ENCODE measurements around the gene PPIA.
"Not testable (repeated sequence)": the region's sequence is repeated elsewhere in the genome, so short reads cannot be mapped to it uniquely, and the experiment has no call there.

Gene PPIA

DNA sequence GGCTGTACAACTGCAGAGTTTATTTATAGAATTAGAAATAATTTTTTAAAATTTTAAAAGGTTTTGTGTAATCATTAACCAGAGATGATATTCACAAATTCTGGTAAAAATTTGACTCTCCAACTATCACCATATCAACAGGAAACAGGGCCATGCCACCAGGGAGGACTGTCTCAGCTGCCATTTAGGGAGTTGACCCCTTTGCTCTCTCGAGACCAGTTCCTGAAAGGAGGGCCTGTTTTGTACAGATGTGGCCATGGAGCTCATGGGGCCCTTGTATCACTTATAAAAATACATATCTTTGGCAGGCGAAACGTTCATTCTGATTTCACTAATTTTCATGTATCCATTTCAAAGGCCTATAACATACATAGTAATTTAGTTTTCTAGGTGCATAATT lies 31.1 kb downstream of the PPIA start:
- DNase-seq (ENCODE audit: low read depth in 2 of 2), result no peak

DNA sequence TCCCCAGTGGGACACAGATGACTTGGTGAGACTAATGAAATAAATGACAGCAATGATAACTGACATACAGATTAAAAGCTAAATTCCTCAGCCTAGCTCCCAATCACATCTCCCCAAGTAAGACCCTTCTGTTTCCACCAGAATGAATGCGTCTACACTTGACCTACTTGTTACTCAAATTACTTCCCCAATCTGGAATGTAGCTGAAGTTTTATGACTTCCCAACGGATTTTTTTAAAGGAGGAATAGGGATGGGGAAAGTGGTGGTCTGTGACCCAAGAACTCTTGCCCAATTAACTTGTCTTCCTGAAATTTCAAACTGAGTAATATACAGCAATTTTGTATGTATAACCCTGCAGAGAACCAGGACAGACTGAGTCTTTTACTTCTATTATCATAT lies 42.3 kb downstream of the PPIA start:
- DNase-seq (ENCODE audit: low read depth in 2 of 2), result no peak

DNA sequence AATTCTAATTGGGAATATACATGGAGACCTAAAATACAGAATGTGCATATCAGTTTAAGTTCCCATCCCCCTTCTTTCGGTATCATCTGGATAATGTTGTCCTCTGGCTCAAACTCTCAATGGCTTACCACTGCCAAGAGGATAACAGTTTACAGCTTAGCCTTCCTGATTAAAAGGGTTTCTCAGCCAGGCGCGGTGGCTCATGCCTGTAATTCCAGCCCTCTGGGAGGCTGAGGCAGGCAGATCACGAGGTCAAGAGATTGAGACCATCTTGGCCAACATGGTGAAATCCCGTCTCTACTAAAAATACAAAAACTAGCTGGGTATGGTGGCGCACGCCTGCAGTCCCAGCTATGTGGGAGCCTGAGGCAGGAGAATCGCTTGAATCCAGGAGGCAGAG lies 46.2 kb downstream of the PPIA start:
- not testable (repeated sequence) for DNase-seq (ENCODE audit: low read depth in 2 of 2)

DNA sequence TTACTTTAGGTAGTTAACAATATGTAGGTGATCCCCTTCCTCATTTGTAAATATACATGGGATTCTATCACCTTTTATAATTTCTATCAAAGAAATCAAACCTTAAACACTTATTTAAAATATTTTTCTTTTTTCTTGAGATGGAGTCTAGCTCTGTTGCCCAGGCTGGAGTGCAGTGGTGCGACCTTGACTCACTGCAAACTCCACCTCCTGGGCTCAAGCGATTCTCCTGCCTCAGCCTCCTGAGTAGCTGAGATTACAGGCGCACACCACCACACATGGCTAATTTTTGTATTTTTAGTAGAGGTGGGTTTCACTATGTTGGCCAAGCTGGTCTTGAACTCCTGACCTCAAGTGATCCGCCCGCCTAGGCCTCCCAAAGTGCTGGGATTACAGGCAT lies 47.0 kb downstream of the PPIA start:
- DNase-seq (ENCODE audit: low read depth in 2 of 2), result not testable (repeated sequence)

DNA sequence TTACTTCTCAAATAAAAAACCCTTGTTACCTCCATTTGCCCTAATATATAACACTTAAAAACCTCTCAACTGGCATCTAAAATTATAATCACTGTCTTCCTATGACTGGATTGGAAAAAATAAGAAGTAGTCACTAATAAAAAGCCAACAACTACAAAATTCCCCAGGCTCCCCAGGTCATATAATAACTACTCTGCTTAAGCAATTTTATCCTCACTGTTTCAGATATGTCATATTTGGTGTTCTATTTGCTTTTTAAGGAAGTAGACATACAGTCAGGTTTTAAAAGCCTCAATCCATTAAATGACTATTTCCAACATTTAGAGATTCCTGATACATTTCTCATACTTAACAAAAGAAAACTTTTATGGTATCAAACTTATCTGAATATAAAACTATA lies 49.0 kb downstream of the PPIA start:
- DNase-seq (ENCODE audit: low read depth in 2 of 2), result no peak

DNA sequence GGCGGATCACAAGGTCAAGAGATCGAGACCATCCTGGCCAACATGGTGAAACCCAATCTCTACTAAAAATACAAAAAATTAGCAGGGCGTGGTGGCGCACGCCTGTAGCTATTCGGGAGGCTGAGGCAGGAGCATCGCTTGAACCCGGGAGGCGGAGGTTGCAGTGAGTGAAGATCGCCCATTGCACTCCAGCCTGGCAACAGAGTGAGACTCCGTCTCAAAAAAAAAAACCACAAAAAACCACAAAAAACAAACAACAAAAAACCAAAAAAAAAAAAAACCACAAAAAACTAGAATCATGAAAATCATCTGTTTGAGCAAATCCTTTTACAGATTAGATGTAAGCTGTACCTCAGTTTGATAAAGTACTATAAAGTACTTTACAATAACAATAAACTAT lies 49.9 kb downstream of the PPIA start:
- not testable (repeated sequence) for DNase-seq (ENCODE audit: low read depth in 2 of 2)

DNA sequence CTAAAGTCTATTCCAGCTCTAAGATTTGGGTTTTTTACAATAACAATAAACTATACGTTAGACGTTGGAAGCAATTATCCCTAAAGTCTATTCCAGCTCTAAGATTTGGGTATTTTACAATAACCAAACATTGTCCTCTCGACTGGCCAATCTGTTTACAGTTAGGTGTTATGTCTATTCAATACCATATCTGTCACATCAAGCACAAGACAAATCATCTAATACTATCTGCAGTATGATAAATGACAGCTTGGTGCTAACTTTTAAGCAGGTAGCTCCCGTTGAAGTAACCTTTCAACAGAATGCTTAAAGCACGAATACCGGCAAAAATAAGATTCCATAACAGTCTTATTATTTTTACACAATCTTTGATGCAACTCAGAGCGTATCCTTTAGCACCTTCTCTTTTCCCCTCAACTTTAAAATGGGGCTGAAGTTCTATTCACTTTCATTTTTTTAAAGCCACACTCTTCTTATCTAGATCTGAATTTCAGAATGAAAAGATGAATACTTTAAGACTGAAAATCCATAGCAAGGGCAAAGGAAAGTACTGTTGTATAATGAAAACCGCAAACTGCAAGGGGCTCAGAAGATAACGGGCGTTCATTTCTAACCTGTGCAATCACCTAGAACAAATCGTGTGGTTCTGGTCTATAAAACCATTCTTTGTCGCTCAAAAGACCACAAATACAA lies 50.5 kb downstream of the PPIA start:
- DNase-seq (ENCODE audit: low read depth in 2 of 2), result no peak

DNA sequence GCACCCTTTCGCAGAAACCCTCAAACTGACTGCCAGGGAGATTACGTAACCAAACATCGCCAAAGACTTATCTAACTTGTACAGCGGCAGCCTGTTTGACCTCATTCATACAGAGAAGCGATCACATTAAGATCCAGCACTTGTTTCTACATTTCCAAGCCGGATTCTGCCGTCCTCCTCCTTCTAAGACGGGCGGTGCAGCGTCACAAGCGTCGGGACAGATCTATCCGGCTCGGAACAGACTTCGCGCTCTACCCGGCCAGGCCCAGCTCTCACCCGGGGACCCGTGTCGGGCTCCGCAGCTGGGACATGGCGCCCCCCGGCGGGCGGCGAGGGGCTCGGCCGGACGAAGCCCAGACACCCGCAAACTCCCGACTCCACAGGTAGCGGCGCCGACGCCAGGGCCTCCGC lies 51.0 kb downstream of the PPIA start:
- peak; percentile 64 to 75 for DNase-seq (ENCODE audit: low read depth in 2 of 2)

DNA sequence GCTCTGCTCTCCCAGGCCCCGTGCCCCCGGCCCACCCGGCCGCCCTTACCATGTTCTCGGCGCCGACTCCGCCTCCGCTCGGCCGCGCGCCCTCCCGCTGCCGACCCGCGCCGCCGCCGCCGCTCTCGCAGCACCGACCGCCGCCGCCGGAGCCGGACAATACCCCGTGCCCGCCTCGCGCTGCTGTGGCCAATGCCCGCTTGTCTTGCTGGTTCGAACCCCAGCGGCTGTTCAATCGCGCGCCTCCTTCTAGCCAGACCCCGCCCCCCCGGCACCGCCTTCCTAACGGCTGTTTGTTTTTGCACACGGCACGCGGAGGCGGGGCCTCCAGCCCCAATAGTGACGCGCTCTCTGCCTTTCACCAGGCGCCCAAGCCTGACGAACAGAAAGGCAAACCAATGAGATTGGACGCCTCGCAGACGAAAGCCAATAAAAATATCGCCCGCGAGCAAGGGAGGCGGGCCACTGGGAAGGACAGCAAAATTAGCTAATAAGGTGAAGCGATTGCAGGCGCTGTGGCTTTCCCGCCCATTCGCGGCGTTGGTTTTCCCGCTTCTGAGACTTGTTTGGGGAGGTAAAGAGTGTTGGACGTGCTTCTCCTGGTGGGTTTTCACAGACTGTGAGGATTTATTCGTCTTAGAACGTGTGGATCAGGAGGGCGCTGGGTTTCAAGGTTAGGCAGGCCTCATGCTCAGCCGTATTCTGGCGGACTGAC lies 51.6 kb downstream of the PPIA start, which contains the start of gene H2AZ2:
H2AZ2 (minus strand) TSS at position 168 of the 715 bp plus-strand sequence; CDS start at position 52, 116 bp downstream.
- DNase-seq (ENCODE audit: low read depth in 2 of 2), result peak; percentile 99 to 100

DNA sequence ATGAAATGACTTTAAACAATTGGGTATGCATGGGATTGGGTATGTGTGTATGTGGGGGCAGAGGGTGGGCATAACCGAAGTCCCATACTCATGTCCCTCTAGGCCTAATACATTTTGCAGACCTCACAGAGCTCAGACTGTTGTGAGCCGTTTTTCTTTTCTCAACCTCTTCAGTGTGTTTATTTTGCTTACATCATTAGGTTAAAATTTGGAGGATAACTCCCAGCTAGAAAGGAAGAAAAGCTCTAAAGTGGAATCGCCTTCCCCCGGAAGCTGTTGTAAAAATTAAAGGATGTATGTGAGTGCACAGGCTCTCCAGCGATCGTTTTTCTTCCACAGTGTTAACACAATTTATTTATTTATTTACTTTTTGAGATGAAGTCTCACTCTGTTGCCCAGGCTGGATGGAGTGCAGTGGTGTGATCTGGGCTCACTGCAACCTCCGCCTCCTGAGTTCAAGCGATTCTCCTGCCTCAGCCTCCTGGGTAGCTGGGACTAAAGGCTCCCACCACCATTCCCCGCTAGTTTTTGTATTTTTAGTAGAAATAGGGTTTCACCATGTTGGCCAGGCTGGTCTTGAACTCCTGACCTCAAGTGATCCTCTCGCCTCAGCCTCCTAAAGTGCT lies 52.9 kb downstream of the PPIA start:
- no peak for DNase-seq (ENCODE audit: low read depth in 2 of 2)

DNA sequence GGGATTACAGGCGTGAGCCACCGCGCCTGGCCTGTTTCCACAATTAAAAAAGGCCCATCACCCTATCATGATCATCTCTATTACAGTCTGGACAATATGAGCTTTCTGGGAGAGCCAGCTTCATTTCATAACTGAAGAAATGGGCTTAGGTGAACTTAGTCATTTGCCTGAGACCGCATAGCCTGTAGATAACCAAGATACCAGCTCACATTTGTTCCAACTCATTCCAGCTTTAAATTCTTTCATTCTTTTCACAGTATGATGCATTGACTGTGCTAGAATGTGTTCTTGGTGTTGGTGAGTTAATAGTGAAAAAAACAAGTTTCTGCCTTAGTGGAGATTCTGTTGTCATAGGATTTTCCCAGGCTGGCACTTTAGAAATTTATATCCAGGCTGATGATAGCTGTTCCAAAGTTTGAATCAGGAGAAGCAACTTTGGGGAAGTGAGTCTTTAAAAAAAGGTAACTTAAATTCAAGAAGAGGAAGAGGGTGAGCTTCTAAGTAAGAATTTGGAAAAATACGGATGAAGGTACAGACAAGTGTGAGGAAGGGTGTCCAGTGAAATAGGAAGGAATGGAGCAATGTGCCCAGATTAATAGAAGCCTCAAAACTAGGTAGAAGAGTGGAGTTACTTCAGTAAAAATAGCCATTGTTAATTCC lies 53.5 kb downstream of the PPIA start:
- DNase-seq (ENCODE audit: low read depth in 2 of 2), result no peak

DNA sequence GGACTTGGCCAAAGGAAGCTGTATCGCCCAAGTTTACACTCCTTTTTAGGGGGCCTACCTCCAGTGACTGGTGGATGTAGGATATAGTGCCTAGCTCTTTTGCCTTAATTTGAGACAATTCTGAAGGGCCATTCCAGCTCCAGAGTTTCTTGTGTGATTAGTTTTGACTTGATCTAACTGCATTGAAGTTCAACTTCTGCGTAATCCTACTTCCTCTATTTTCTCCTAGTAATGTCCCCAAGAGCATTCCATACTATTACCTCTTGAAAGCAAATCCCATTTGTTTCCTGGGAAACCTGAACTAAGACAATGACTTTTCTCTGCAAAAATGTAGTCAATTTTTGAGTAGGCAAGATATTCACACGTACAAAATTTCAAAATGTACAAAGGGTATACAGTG lies 56.1 kb downstream of the PPIA start:
- no peak for DNase-seq (ENCODE audit: low read depth in 2 of 2)

All from stimulated activated CD4-positive, alpha-beta T cell treated with anti-CD3 and anti-CD28 coated beads, Interleukin-1b, Interleukin-23, amount 100 ng/mL, for 1 hour (primary cell).